SU-DHL-6 (cell line): ENCODE data around the gene SYT13.

Source experiments
- H2AFZ ChIP-seq: fragments of 200-600 bp; sonication (generic); 2 replicates; pipeline ENCODE4 v1.6.1; 2014; ENCODE audit warnings: low read depth, mild to moderate bottlenecking, moderate library complexity, mixed read lengths, antibody characterized with exemption, low read length; ENCODE audit not compliant: severe bottlenecking
- H3F3A ChIP-seq: fragments of 200-600 bp; shearing (Covaris generic); 2 replicates; pipeline ENCODE4 v1.6.0; 2016; ENCODE audit warnings: antibody characterized with exemption, mild to moderate bottlenecking; ENCODE audit not compliant: insufficient read depth
- H3K27ac ChIP-seq: fragments of 200-600 bp; sonication (generic); 2 replicates; pipeline ENCODE4 v1.5.1; 2016; ENCODE audit warnings: low read depth, mild to moderate bottlenecking, low read length, moderate library complexity, mixed read lengths
- H3K27me3 ChIP-seq: fragments of 200-600 bp; sonication (generic), shearing (Covaris generic); 2 replicates; pipeline ENCODE4 v1.6.0; 2014; ENCODE audit warnings: mild to moderate bottlenecking, low read length
- H3K36me3 ChIP-seq: fragments of 200-600 bp; sonication (generic); 2 replicates; pipeline ENCODE4 v1.6.1; 2014; ENCODE audit warnings: mild to moderate bottlenecking, low read length, mixed read lengths
- H3K4me2 ChIP-seq: fragments of 300-600, 200-600 bp; shearing (Covaris generic), sonication (generic); 2 replicates; pipeline ENCODE4 v1.6.0; 2014; ENCODE audit warnings: low read length, low read depth, mild to moderate bottlenecking; ENCODE audit not compliant: poor library complexity, severe bottlenecking
- H3K4me3 ChIP-seq: fragments of 200-600 bp; sonication (generic); 2 replicates; pipeline ENCODE4 v1.5.1; 2014; ENCODE audit warnings: antibody characterized with exemption, low read length, mild to moderate bottlenecking, mixed read lengths; ENCODE audit not compliant: insufficient read depth, poor library complexity, severe bottlenecking
- H3K79me2 ChIP-seq: fragments of 200-600 bp; sonication (generic); 2 replicates; pipeline ENCODE4 v1.6.1; 2014; ENCODE audit warnings: mild to moderate bottlenecking, low read length, moderate library complexity; ENCODE audit not compliant: insufficient read depth
- H3K9ac ChIP-seq: fragments of 200-600 bp; sonication (generic); 2 replicates; pipeline ENCODE4 v1.7.0; 2014; ENCODE audit warnings: mild to moderate bottlenecking, low read length
- H3K9me2 ChIP-seq: fragments of 200-600 bp; sonication (generic); replicated peaks from 2 replicates; pipeline ENCODE4 v1.6.1; 2014; ENCODE audit warnings: low read length; ENCODE audit not compliant: insufficient read depth
- H3K9me3 ChIP-seq: fragments of 200-600 bp; sonication (generic); 2 replicates; pipeline ENCODE4 v1.6.1; 2014; ENCODE audit warnings: low read length, mixed read lengths; ENCODE audit not compliant: insufficient read depth
- H4K20me1 ChIP-seq: fragments of 200-600 bp; sonication (generic); 2 replicates; pipeline ENCODE4 v1.6.1; 2014; ENCODE audit warnings: low read depth, mild to moderate bottlenecking, antibody characterized with exemption, low read length, moderate library complexity, mixed read lengths
- CTCF ChIP-seq: fragments of 200-600 bp; sonication (generic); IDR thresholded peaks from one replicate; pipeline ENCODE4 v1.5.1; 2017; ENCODE audit warnings: antibody characterized with exemption, mild to moderate bottlenecking, low read length, moderate library complexity; ENCODE audit not compliant: insufficient read depth, poor library complexity, severe bottlenecking
- EZH2phosphoT487 ChIP-seq: fragments of 200-600 bp; sonication (generic), shearing (Covaris generic); conservative IDR thresholded peaks from 2 replicates; pipeline ENCODE4 v1.6.1; 2018; ENCODE audit warnings: mild to moderate bottlenecking, antibody characterized with exemption, low read length, moderate library complexity, mixed read lengths

The SYT13 gene

GRCh38 chr11:45319077-45319476, 32.9 kb upstream of the SYT13 start:
- H3K9me3 ChIP-seq = no peaks in the 10 kb centered on the region
- no peak for TF ChIP-seq CTCF
- no peak for TF ChIP-seq EZH2phosphoT487
- H2AFZ ChIP-seq = no peak overlapping the region
- no peaks in the 10 kb centered on the region for H3F3A ChIP-seq
- H3K27ac ChIP-seq = no peak overlapping the region
- H3K9me2 ChIP-seq = no peaks in the 10 kb centered on the region
- H3K27me3 ChIP-seq = no peaks in the 10 kb centered on the region
- H3K36me3 ChIP-seq = no peaks in the 10 kb centered on the region
- H4K20me1 ChIP-seq = no peaks in the 10 kb centered on the region
- no peak overlapping the region for H3K4me3 ChIP-seq
- no peak overlapping the region for H3K4me2 ChIP-seq
- no peaks in the 10 kb centered on the region for H3K79me2 ChIP-seq
- H3K9ac ChIP-seq = no peak overlapping the region

DNA sequence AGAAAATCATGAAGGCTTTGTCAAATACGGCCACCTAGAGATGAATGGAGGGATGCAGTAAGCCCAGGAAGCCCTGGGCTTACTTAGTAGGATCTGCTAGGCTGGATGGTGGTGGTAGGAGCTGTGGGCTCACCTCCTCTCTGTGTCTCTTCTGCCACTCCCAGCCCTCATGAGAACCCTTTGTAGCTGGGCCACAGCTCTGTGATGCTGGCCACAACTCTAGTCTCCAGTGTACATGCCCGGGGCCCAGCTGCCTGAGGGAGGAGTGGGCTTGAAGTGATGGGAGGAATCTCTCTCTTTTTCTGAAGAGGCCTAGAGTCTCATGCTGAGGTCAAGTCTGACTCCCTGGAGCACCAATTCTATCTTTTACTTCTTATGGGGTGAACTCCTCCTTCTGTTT, 32.4 kb upstream of the SYT13 start:
- Histone ChIP-seq H3K36me3 (no peaks in the 10 kb centered on the region), H3K9me3 (no peaks in the 10 kb centered on the region), H3K79me2 (no peaks in the 10 kb centered on the region), H3F3A (no peaks in the 10 kb centered on the region), H3K4me2 (no peak overlapping the region), H2AFZ (no peak overlapping the region), H3K27ac (no peak overlapping the region), H3K9ac (no peak overlapping the region), H3K4me3 (no peak overlapping the region), H3K27me3 (no peaks in the 10 kb centered on the region), H4K20me1 (no peaks in the 10 kb centered on the region), H3K9me2 (no peaks in the 10 kb centered on the region)
- TF ChIP-seq EZH2phosphoT487 = no peak
- no peak for TF ChIP-seq CTCF

- no peak for TF ChIP-seq CTCF
- TF ChIP-seq EZH2phosphoT487 = no peak
- no peaks in the 10 kb centered on the region for H3K9me2 ChIP-seq
- no peaks in the 10 kb centered on the region for H3K9me3 ChIP-seq
- H3F3A ChIP-seq = no peaks in the 10 kb centered on the region
- no peaks in the 10 kb centered on the region for H3K79me2 ChIP-seq
- no peak overlapping the region for H3K9ac ChIP-seq
- no peaks in the 10 kb centered on the region for H4K20me1 ChIP-seq
- no peaks in the 10 kb centered on the region for H3K36me3 ChIP-seq
- no peaks in the 10 kb centered on the region for H3K27me3 ChIP-seq
- H3K4me3 ChIP-seq = no peak overlapping the region
- no peak overlapping the region for H3K27ac ChIP-seq
- no peak overlapping the region for H2AFZ ChIP-seq
- no peak overlapping the region for H3K4me2 ChIP-seq
Observed at GRCh38 chr11:45316258-45316657, 30.1 kb upstream of the SYT13 start.

- H3K27ac ChIP-seq = no peak overlapping the region
- H2AFZ ChIP-seq = no peak overlapping the region
- no peak overlapping the region for H3K4me3 ChIP-seq
- no peaks in the 10 kb centered on the region for H3K79me2 ChIP-seq
- H3K9me2 ChIP-seq = no peaks in the 10 kb centered on the region
- no peaks in the 10 kb centered on the region for H3K9me3 ChIP-seq
- H3K4me2 ChIP-seq = no peak overlapping the region
- no peaks in the 10 kb centered on the region for H3F3A ChIP-seq
- TF ChIP-seq EZH2phosphoT487 = no peak
- no peak for TF ChIP-seq CTCF
- no peaks in the 10 kb centered on the region for H4K20me1 ChIP-seq
- H3K36me3 ChIP-seq = no peaks in the 10 kb centered on the region
- H3K9ac ChIP-seq = no peak overlapping the region
- H3K27me3 ChIP-seq = no peaks in the 10 kb centered on the region
Observed at GRCh38 chr11:45314900-45315299, 28.8 kb upstream of the SYT13 start.
